ENCODE measurements around the gene TLE3.

The TLE3 gene

GRCh38 chr15:70109531-70109930, 11.8 kb upstream of the TLE3 start:
- H3K4me3 ChIP-seq (replicated peaks in 1 of 2; ENCODE audit: low read depth in 2 of 2, low read length in 2 of 2) = no peak overlapping the region
- DNase-seq (ENCODE audit: low read depth in 2 of 2) = no peak

GRCh38 chr15:70103880-70104626, 6.3 kb upstream of the TLE3 start:
- no peak for DNase-seq (ENCODE audit: low read depth in 2 of 2)
- no peak for TF ChIP-seq CTCF (IDR thresholded peaks at IDR 0.05; ENCODE audit: low read depth, low read length)
- no peak overlapping the region for H3K4me3 ChIP-seq (replicated peaks in 1 of 2; ENCODE audit: low read depth in 2 of 2, low read length in 2 of 2)

More at GRCh38 chr15:70109531-70109930, 11.8 kb upstream of the TLE3 start:
- no peak for TF ChIP-seq CTCF (IDR thresholded peaks at IDR 0.05; ENCODE audit: low read depth, low read length)

- no peak overlapping the region for H3K4me3 ChIP-seq (replicated peaks in 1 of 2; ENCODE audit: low read depth in 2 of 2, low read length in 2 of 2)
- no peak for DNase-seq (ENCODE audit: low read depth in 2 of 2)
- no peak for TF ChIP-seq CTCF (IDR thresholded peaks at IDR 0.05; ENCODE audit: low read depth, low read length)
Observed at GRCh38 chr15:70102827-70103226, 5.1 kb upstream of the TLE3 start.

DNA sequence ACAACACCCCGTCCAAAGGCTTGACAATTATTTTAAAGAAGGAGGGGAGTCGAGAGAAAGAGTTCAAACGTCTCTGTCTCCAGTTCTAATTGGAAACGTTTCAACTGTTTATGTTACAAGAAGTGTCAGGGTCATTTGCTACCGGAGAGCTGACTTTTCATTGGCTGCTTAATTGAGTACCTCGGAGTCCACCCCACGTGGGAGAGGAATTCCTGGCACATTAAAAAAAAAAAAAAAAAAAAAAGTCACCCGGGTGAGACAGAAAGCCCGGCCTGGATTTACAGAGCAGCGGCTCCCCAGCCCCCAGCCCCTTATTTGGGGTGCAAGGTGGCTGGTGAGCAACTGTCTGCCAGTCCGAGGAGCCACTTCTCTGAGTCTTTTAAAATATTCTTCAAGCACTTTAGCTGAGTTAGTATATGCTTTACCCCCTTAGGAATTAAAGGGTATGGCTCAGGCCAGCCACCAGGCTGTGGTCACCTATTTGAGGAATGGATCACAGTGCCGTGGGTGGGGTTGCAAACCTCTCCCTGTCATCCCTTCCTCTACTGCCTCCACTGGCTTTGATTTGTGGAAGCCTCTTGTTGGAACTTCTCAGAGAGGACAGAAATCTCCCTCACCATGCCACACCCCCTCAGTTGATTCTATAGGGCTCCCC, 3.9 kb upstream of the TLE3 start:
- no peak overlapping the region for H3K4me3 ChIP-seq (replicated peaks in 1 of 2; ENCODE audit: low read depth in 2 of 2, low read length in 2 of 2)
- DNase-seq (ENCODE audit: low read depth in 2 of 2) = peak; percentile 89 to 99
- TF ChIP-seq CTCF (IDR thresholded peaks at IDR 0.05; ENCODE audit: low read depth, low read length) = no peak

- peak overlapping the region; percentile 19 to 32 for H3K4me3 ChIP-seq (replicated peaks in 1 of 2; ENCODE audit: low read depth in 2 of 2, low read length in 2 of 2)
- peak; percentile 27 for TF ChIP-seq CTCF (IDR thresholded peaks at IDR 0.05; ENCODE audit: low read depth, low read length)
- peak; percentile 48 to 90 for DNase-seq (ENCODE audit: low read depth in 2 of 2)
Observed at GRCh38 chr15:70100474-70101341, 3.0 kb upstream of the TLE3 start.

DNA sequence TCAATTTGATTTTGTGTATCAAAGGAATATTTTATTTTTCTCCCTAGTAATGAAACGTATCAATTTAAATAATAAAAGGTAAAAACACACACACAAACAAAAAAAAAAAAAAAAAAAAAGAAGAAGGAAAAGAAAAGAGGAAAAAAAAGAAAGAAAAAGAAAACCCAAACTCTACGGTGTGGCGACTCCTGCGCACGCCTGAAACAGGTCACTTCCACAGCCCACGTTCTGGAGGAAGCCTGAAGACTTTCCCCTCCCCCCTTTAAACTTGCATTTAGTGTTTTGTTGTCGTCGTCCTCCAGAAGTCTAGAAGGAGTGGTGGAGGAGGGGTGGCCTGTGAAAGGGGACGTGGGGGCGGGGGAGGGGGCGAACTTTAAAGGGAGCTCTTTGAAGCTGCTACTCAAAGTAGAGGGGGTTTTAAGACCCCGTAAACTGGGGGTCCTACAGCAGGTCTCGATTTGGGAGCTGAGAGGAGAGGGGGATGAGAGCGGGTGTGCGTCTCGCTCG, 2.3 kb upstream of the TLE3 start:
- no peak for DNase-seq (ENCODE audit: low read depth in 2 of 2)
- H3K4me3 ChIP-seq (replicated peaks in 1 of 2; ENCODE audit: low read depth in 2 of 2, low read length in 2 of 2) = peak overlapping the region in 1 of 2 donors; percentile 18
- TF ChIP-seq CTCF (IDR thresholded peaks at IDR 0.05; ENCODE audit: low read depth, low read length) = no peak

Data from cardiac fibroblast (primary cell).